ENCODE measurements around the gene PDE4A. TPM values are rescaled to one million over a fixed set of nuclear protein-coding genes. Genes with fewer than 3 reads are reported as not detected.

PDE4A gene
- polyA plus RNA-seq, 2 of the 4 experiments (the other 2 are of a cell fraction), result 1.2 to 3.7 TPM

- WGBS (ENCODE audit: missing lambda C conversion rate), result 14% methylated on average over 13 of the region's 30 CpGs
- Histone ChIP-seq H3K9me3 (0 out of 3 replicates have a peak, but pooled peaks cover 4% of the 10 kb centered on the region), H3K4me3 (no peak overlapping the region; the same call in 2 of the 3 replicates), H3K27ac (peak overlapping the region; percentile 65 to 86; a peak in 5 of 6 replicates), H3K4me1 (peaks cover 24% of the 10 kb centered on the region), H3K4me2 (peak overlapping the region; percentile 95)
- peak in 1 of 2 experiments; percentile 30; a peak in 3 of 6 replicates for ATAC-seq
- CTCF ChIA-PET, result interaction anchor here (0.5 to 7.1 kb wide), 21 partner anchors 10 to 302 kb away, joined by 3 to 172 read pairs (median 3); partner anchors contain the start of genes CDC37 and DNM2
- FAIRE-seq, result no peak
- POLR2A ChIA-PET, result interaction anchor here (0.6 to 0.7 kb wide), 2 partner anchors 14 to 118 kb away, joined by 3 to 8 read pairs; partner anchors contain the start of gene CDC37
- no peak for DNase-seq (ENCODE audit: low read depth in 1 of 2, low spot score in 1 of 2)
- no peak for TF ChIP-seq ESRRA (IDR thresholded peaks at IDR 0.05; ENCODE audit: borderline replicate concordance, low read length)
- no peak for TF ChIP-seq CEBPB (IDR thresholded peaks at IDR 0.05)
- no peak for TF ChIP-seq RNF2 (IDR thresholded peaks at IDR 0.05; ENCODE audit: borderline replicate concordance, low read depth)
- TF ChIP-seq ZFP36 (IDR thresholded peaks at IDR 0.05; ENCODE audit: borderline replicate concordance, partially characterized antibody), result no peak
- TF ChIP-seq HEYL (CRISPR knock-in tag; IDR thresholded peaks at IDR 0.05), result no peak
- no peak for TF ChIP-seq ZNF302 (CRISPR knock-in tag; IDR thresholded peaks at IDR 0.05)
- no peak for TF ChIP-seq REST (IDR thresholded peaks at IDR 0.05)
- TF ChIP-seq ZC3H11A (IDR thresholded peaks at IDR 0.05), result no peak
- no peak for TF ChIP-seq JUNB (IDR thresholded peaks at IDR 0.05)
- no peak for TF ChIP-seq NFE2L2 (conservative IDR thresholded peaks at IDR 0.05; ENCODE audit: low read length)
- TF ChIP-seq RARB (CRISPR knock-in tag; IDR thresholded peaks at IDR 0.05), result no peak
- TF ChIP-seq HMGXB4 (CRISPR knock-in tag; IDR thresholded peaks at IDR 0.05; ENCODE audit: borderline replicate concordance), result no peak
- TF ChIP-seq KDM5A (IDR thresholded peaks at IDR 0.05), result no peak
- no peak for TF ChIP-seq SMC3 (IDR thresholded peaks at IDR 0.05)
- no peak for TF ChIP-seq HES2 (IDR thresholded peaks at IDR 0.05)
- TF ChIP-seq NPAS2 (CRISPR knock-in tag; IDR thresholded peaks at IDR 0.05; ENCODE audit: borderline replicate concordance), result no peak
- TF ChIP-seq HOXA7 (CRISPR knock-in tag; IDR thresholded peaks at IDR 0.05), result no peak
- TF ChIP-seq BHLHE40 (IDR thresholded peaks at IDR 0.05; ENCODE audit: low read depth, low read length), result no peak
Measured at GRCh38 chr19:10417541-10418234, 2.6 kb upstream of the PDE4A start.

GRCh38 chr19:10418235-10418484 lies 2.2 kb upstream of the PDE4A start:
- Histone ChIP-seq H3K4me3 (peak overlapping the region; percentile 52; the same call in 2 of the 3 replicates), H3K9me3 (0 out of 3 replicates have a peak, but pooled peaks cover 4% of the 10 kb centered on the region), H3K4me2 (peak overlapping the region; percentile 95), H3K4me1 (peaks cover 24% of the 10 kb centered on the region), H3K27ac (peak overlapping the region; percentile 65 to 86)
- no peak for FAIRE-seq
- 0% methylated on average over 3 of the region's 3 CpGs for WGBS (ENCODE audit: missing lambda C conversion rate)
- peak; percentile 6 to 17; a peak in 3 of 6 replicates for ATAC-seq
- POLR2A ChIA-PET, result interaction anchor here (0.7 kb wide), 1 partner anchor 15 kb away, joined by 3 read pairs; the partner anchor contains the start of gene CDC37
- CTCF ChIA-PET, result interaction anchor here (0.8 to 7.1 kb wide), 10 partner anchors 9 to 159 kb away, joined by 3 to 172 read pairs (median 4); partner anchors contain the start of gene CDC37
- no peak for DNase-seq (ENCODE audit: low read depth in 1 of 2, low spot score in 1 of 2)
- TF ChIP-seq SMC3 (IDR thresholded peaks at IDR 0.05), result no peak
- no peak for TF ChIP-seq PHF8 (IDR thresholded peaks at IDR 0.05; ENCODE audit: borderline replicate concordance, low read depth)
- TF ChIP-seq PBX3 (IDR thresholded peaks at IDR 0.05), result no peak
- TF ChIP-seq E2F6 (IDR thresholded peaks at IDR 0.05; ENCODE audit: borderline replicate concordance, low read depth), result no peak
- no peak for TF ChIP-seq EP300 (IDR thresholded peaks at IDR 0.05)
- TF ChIP-seq ZC3H11A (IDR thresholded peaks at IDR 0.05), result no peak
- no peak for TF ChIP-seq FOSB (CRISPR knock-in tag; IDR thresholded peaks at IDR 0.05)
- TF ChIP-seq CEBPB (IDR thresholded peaks at IDR 0.05), result no peak
- TF ChIP-seq POLR2A (IDR thresholded peaks at IDR 0.05; ENCODE audit: low read length), result no peak
- no peak for TF ChIP-seq USF2 (IDR thresholded peaks at IDR 0.05)
- no peak for TF ChIP-seq MAFK (IDR thresholded peaks at IDR 0.05; ENCODE audit: partially characterized antibody)
- TF ChIP-seq BHLHE40 (IDR thresholded peaks at IDR 0.05; ENCODE audit: low read depth, low read length), result no peak
- no peak for TF ChIP-seq HEYL (CRISPR knock-in tag; IDR thresholded peaks at IDR 0.05)
- TF ChIP-seq RCOR1 (IDR thresholded peaks at IDR 0.05; ENCODE audit: low read depth, low read length), result no peak
- TF ChIP-seq KDM5A (IDR thresholded peaks at IDR 0.05), result no peak
- no peak for TF ChIP-seq RARB (CRISPR knock-in tag; IDR thresholded peaks at IDR 0.05)
- no peak for TF ChIP-seq RAD21 (conservative IDR thresholded peaks at IDR 0.05 in 1 of 2, IDR thresholded peaks at IDR 0.05 in 1 of 2)
- no peak for TF ChIP-seq ZFP36 (IDR thresholded peaks at IDR 0.05; ENCODE audit: borderline replicate concordance, partially characterized antibody)

Measured in A549 (cell line).